ENCODE results near the gene MAEL.

The MAEL gene

GRCh38 chr1:167054946-167055630 is 66.0 kb downstream of the MAEL start:
- no peak for DNase-seq (ENCODE audit: low read depth in 2 of 2)

- DNase-seq (ENCODE audit: low read depth in 2 of 2) = no peak
Observed at GRCh38 chr1:167056529-167057231, 67.6 kb downstream of the MAEL start.

- DNase-seq (ENCODE audit: low read depth in 2 of 2) = no peak
Observed at GRCh38 chr1:167057241-167057688, 68.2 kb downstream of the MAEL start.

GRCh38 chr1:167059045-167059808 is 70.1 kb downstream of the MAEL start:
- DNase-seq (ENCODE audit: low read depth in 2 of 2) = peak; percentile 11 to 30

GRCh38 chr1:167059809-167060107 is 70.7 kb downstream of the MAEL start:
- DNase-seq (ENCODE audit: low read depth in 2 of 2) = no peak

- DNase-seq (ENCODE audit: low read depth in 2 of 2) = no peak
Observed at GRCh38 chr1:167060141-167061072, 71.3 kb downstream of the MAEL start.

GRCh38 chr1:167061073-167061464 is 72.0 kb downstream of the MAEL start:
- no peak for DNase-seq (ENCODE audit: low read depth in 2 of 2)

GRCh38 chr1:167064621-167065020 is 75.5 kb downstream of the MAEL start:
- no peak for DNase-seq (ENCODE audit: low read depth in 2 of 2)

- no peak for DNase-seq (ENCODE audit: low read depth in 2 of 2)
Observed at GRCh38 chr1:167065471-167065870, 76.4 kb downstream of the MAEL start.

GRCh38 chr1:167066333-167067122 is 77.4 kb downstream of the MAEL start:
- peak in 1 of 2 experiments; percentile 3 for DNase-seq (ENCODE audit: low read depth in 2 of 2)

GRCh38 chr1:167067904-167068303 is 78.8 kb downstream of the MAEL start:
- no peak for DNase-seq (ENCODE audit: low read depth in 2 of 2)

- DNase-seq (ENCODE audit: low read depth in 2 of 2) = no peak
Observed at GRCh38 chr1:167068761-167069160, 79.7 kb downstream of the MAEL start.

GRCh38 chr1:167071286-167071685 is 82.2 kb downstream of the MAEL start:
- no peak for DNase-seq (ENCODE audit: low read depth in 2 of 2)
